T-helper 1 cell treated with Interleukin-12 subunit alpha and Interleukin-12 subunit beta and Interleukin-4 antibody, amounts not matched to agents 30 μg/mL and 1 μg/mL, for 36 hours (primary cell): ENCODE results near the gene ANKRD6.

Experiments used
- H3K27ac Mint-ChIP-seq: one replicate; pipeline ENCODE4 v1.8.0; 2021; ENCODE audit warnings: mild to moderate bottlenecking, mixed read lengths
- H3K27me3 Mint-ChIP-seq: one replicate; pipeline ENCODE4 v1.8.0; 2021; ENCODE audit warnings: low read depth, mixed read lengths
- H3K36me3 Mint-ChIP-seq: one replicate; pipeline ENCODE4 v1.8.0; 2021; ENCODE audit warnings: low read depth, mixed read lengths
- H3K4me1 Mint-ChIP-seq: one replicate; pipeline ENCODE4 v1.8.0; 2021; ENCODE audit warnings: low read depth, mixed read lengths
- H3K4me3 Mint-ChIP-seq: one replicate; pipeline ENCODE4 v1.8.0; 2021; ENCODE audit warnings: mild to moderate bottlenecking, moderate library complexity, mixed read lengths
- H3K9me3 Mint-ChIP-seq: one replicate; pipeline ENCODE4 v1.8.0; 2021; ENCODE audit warnings: mixed read lengths

ANKRD6 gene

DNA sequence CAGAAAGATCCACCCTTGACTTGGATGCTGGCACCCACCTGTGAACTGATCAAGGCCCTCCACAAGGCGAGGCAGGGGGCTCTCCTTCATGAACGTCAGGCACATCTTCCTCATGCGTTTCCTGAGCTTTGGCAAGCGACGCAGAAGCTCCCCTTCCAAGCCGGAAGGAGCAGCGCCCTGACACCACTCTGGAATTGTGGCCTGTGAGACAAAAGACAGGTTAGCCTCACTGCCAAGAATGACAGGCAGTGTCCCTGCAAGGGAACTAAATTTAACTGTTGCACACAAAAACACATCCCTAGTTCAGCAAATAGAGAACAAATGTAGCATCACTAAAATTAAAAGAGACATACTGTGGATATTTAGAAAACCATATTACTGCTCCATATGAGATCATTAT is 247.6 kb downstream of the ANKRD6 start:
- no peaks in the 10 kb centered on the region for H3K9me3 Mint-ChIP-seq
- H3K27me3 Mint-ChIP-seq: no peaks in the 10 kb centered on the region
- H3K4me3 Mint-ChIP-seq: no peak overlapping the region
- no peaks in the 10 kb centered on the region for H3K4me1 Mint-ChIP-seq
- no peak overlapping the region for H3K27ac Mint-ChIP-seq
- H3K36me3 Mint-ChIP-seq: peaks cover 41% of the 10 kb centered on the region

- Mint-ChIP-seq H3K36me3 (peaks cover 38% of the 10 kb centered on the region), H3K4me1 (no peaks in the 10 kb centered on the region), H3K9me3 (no peaks in the 10 kb centered on the region), H3K27ac (no peak overlapping the region), H3K4me3 (no peak overlapping the region), H3K27me3 (no peaks in the 10 kb centered on the region)
Observed at GRCh38 chr6:89681983-89682564, 249.1 kb downstream of the ANKRD6 start.

GRCh38 chr6:89682991-89683390 is 250.0 kb downstream of the ANKRD6 start:
- Mint-ChIP-seq H3K4me1 (no peaks in the 10 kb centered on the region), H3K4me3 (no peak overlapping the region), H3K36me3 (peaks cover 42% of the 10 kb centered on the region), H3K27ac (no peak overlapping the region), H3K9me3 (no peaks in the 10 kb centered on the region), H3K27me3 (no peaks in the 10 kb centered on the region)
